GM12864 (cell line): ENCODE data around the gene XPO4.

Experiments
- DNase-seq: peaks from one replicate; pipeline ENCODE4 v3.0.0-alpha.2; 2011; ENCODE audit warnings: low read depth
- H3K4me3 ChIP-seq: 2 replicates; pipeline ENCODE4 v1.5.1; 2011; ENCODE audit warnings: mild to moderate bottlenecking, low read depth, low read length, control low read depth
- TF ChIP-seq, protein P1 (sequence below): IDR thresholded peaks from 2 replicates; pipeline ENCODE4 v1.5.1; 2011; ENCODE audit warnings: low read depth, mild to moderate bottlenecking, moderate library complexity, low read length, control low read depth, inconsistent platforms; ENCODE audit errors: missing control alignments

Gene XPO4

GRCh38 chr13:20803180-20803965, 99.2 kb downstream of the XPO4 start:
- no peak overlapping the region for H3K4me3 ChIP-seq
- DNase-seq: no peak
- TF ChIP-seq, protein P1, sequence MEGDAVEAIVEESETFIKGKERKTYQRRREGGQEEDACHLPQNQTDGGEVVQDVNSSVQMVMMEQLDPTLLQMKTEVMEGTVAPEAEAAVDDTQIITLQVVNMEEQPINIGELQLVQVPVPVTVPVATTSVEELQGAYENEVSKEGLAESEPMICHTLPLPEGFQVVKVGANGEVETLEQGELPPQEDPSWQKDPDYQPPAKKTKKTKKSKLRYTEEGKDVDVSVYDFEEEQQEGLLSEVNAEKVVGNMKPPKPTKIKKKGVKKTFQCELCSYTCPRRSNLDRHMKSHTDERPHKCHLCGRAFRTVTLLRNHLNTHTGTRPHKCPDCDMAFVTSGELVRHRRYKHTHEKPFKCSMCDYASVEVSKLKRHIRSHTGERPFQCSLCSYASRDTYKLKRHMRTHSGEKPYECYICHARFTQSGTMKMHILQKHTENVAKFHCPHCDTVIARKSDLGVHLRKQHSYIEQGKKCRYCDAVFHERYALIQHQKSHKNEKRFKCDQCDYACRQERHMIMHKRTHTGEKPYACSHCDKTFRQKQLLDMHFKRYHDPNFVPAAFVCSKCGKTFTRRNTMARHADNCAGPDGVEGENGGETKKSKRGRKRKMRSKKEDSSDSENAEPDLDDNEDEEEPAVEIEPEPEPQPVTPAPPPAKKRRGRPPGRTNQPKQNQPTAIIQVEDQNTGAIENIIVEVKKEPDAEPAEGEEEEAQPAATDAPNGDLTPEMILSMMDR: no peak

DNA sequence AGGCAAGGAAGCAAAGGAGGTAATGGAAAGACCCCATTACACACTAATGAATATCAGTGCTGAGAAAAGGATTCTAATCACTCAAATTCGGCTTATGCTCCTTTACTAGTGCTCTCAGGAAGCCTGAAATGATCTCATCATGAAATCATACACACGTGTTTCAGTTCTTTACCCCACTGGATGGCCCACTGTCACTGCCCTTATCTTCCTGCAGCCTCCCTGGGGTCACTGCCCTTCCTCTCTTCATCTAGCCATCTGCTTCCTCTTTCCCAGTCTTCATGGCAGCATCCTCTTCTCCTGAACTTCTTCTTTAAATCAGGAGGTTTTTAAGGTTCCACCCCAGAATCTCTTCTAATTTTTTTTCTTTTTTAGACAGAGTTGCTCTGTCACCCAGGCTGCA, 100.8 kb downstream of the XPO4 start:
- TF ChIP-seq, protein P1: no peak
- no peak for DNase-seq
- no peak overlapping the region for H3K4me3 ChIP-seq

- H3K4me3 ChIP-seq: no peak overlapping the region
- TF ChIP-seq, protein P1: no peak
- DNase-seq: no peak
Measured at GRCh38 chr13:20799726-20800416, 102.7 kb downstream of the XPO4 start.

DNA sequence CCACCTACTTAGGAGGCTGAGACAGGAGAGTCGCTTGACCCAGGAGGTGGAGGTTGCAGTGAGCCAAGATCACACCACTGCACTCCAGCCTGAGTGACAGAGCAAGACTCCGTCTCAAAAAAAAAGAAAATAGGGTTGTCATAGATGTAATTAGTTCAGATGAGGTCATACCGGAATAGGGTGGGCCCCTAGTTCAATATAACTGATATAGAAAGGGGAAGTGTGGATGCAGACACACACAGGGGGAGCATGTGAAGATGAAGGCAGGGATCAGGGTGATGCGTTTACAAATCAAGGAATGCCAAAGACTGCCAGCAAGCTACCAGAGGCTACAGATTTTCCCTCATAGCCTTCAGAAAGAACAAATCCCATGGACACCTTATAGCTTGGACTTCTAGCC, 104.5 kb downstream of the XPO4 start:
- no peak for DNase-seq
- TF ChIP-seq, protein P1: no peak
- no peak overlapping the region for H3K4me3 ChIP-seq

DNA sequence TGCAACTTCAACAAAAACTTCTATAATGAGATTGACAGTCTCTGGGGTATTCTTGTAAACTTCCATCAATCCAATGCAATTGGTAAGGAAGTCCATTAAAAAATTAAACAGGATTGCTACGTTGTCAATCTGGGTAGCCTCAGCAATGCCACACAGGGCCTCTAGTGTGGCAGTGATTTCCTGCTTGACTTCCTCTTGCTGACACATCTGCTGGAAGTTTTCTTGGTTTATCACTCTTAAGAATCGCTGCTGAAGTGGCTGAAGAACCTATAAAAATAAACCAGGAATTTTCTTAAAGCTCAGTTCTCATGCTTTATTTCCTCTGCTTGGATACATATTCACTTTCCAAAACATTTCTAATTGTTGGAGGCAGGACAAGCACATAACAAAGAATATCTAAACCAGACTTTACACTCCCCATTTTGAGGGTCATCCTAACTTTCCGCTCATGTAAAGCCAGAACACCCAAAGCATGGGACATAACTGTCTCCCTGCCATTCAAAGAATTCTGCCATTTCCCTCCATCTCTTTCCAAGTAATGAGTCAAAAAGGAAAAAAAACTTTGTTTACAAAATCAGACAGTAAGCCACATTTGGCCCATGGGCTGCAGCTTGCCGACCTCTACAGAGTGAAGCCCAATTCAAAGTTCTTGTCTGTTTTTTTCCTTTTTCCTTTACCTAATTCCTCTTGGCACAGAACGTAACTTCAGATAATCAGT, 105.6 kb downstream of the XPO4 start:
- TF ChIP-seq, protein P1: no peak
- no peak overlapping the region for H3K4me3 ChIP-seq
- no peak for DNase-seq

- no peak overlapping the region for H3K4me3 ChIP-seq
- TF ChIP-seq, protein P1: no peak
- no peak for DNase-seq
Measured at GRCh38 chr13:20789665-20790064, 112.9 kb downstream of the XPO4 start.
